GM20431 (cell line): ENCODE measurements around the gene DPYD.

Experiments used
- in situ Hi-C: fragments of 300-500 bp; cut with MseI, MboI; formaldehyde crosslinking; loops from one replicate; pipeline ENCODE4 v1.15.0; 2020; ENCODE audit warnings: low sequenced_read_pairs; ENCODE audit not compliant: unreplicated experiment

DPYD gene

GRCh38 chr1:97849345-97850340 lies 71.2 kb downstream of the DPYD start:
- in situ Hi-C loops = no loop called here

- in situ Hi-C loops = no loop called here
These were observed 75.0 kb downstream of the DPYD start for GRCh38 chr1:97845805-97846204.

- in situ Hi-C loops = no loop called here
These were observed 76.2 kb downstream of the DPYD start for GRCh38 chr1:97844552-97845089.

- in situ Hi-C loops = no loop called here
These were observed 79.5 kb downstream of the DPYD start for GRCh38 chr1:97841338-97841737.

- in situ Hi-C loops = no loop called here
These were observed 83.7 kb downstream of the DPYD start for GRCh38 chr1:97837161-97837560.

- in situ Hi-C loops = no loop called here
These were observed 85.9 kb downstream of the DPYD start for GRCh38 chr1:97834899-97835298.

GRCh38 chr1:97833881-97834280 lies 87.0 kb downstream of the DPYD start:
- in situ Hi-C loops = no loop called here

- in situ Hi-C loops = no loop called here
These were observed 88.4 kb downstream of the DPYD start for GRCh38 chr1:97832481-97832880.

GRCh38 chr1:97827887-97828286 lies 92.9 kb downstream of the DPYD start:
- in situ Hi-C loops = no loop called here

- in situ Hi-C loops = no loop called here
These were observed 94.0 kb downstream of the DPYD start for GRCh38 chr1:97826820-97827219.

GRCh38 chr1:97824624-97825023 lies 96.2 kb downstream of the DPYD start:
- in situ Hi-C loops = no loop called here

- in situ Hi-C loops = no loop called here
These were observed 96.6 kb downstream of the DPYD start for GRCh38 chr1:97824200-97824599.

GRCh38 chr1:97820470-97821188 lies 100.2 kb downstream of the DPYD start:
- in situ Hi-C loops = no loop called here

GRCh38 chr1:97816927-97817326 lies 103.9 kb downstream of the DPYD start:
- in situ Hi-C loops = no loop called here

- in situ Hi-C loops = no loop called here
These were observed 106.0 kb downstream of the DPYD start for GRCh38 chr1:97814804-97815203.

- in situ Hi-C loops = no loop called here
These were observed 106.7 kb downstream of the DPYD start for GRCh38 chr1:97814121-97814520.

GRCh38 chr1:97812076-97812475 lies 108.8 kb downstream of the DPYD start:
- in situ Hi-C loops = no loop called here

- in situ Hi-C loops = no loop called here
These were observed 113.8 kb downstream of the DPYD start for GRCh38 chr1:97806996-97807520.

- in situ Hi-C loops = no loop called here
These were observed 114.5 kb downstream of the DPYD start for GRCh38 chr1:97806326-97806725.

- in situ Hi-C loops = no loop called here
These were observed 115.7 kb downstream of the DPYD start for GRCh38 chr1:97805093-97805492.

GRCh38 chr1:97803026-97803425 lies 117.8 kb downstream of the DPYD start:
- in situ Hi-C loops = no loop called here
